Effector memory CD8-positive, alpha-beta T cell (primary cell): ENCODE measurements around the gene CDC37.
"Not testable (repeated sequence)": the region's sequence is repeated elsewhere in the genome, so short reads cannot be mapped to it uniquely, and the experiment has no call there.

Source experiments
- ATAC-seq: fragments of 150-1000 bp; cut with Tn5 transposase; replicated peaks from 2 replicates; pipeline ENCODE4 v1.10.0; 2021; ENCODE audit warnings: mild to moderate bottlenecking, moderate library complexity
- DNase-seq, 3 experiments: peaks; one replicate each; pipeline ENCODE4 v3.0.0; 2021
- H3K27ac Mint-ChIP-seq, 2 donors: one replicate each; pipeline ENCODE4 v1.8.0; 2022; ENCODE audit warnings: mild to moderate bottlenecking in 2 of 2, mixed read lengths in 2 of 2, moderate library complexity in 2 of 2
- H3K27me3 Mint-ChIP-seq, 2 donors: one replicate each; pipeline ENCODE4 v1.8.0; 2022; ENCODE audit warnings: mixed read lengths in 2 of 2
- H3K36me3 Mint-ChIP-seq: one replicate; pipeline ENCODE4 v1.8.0; 2022; ENCODE audit warnings: mild to moderate bottlenecking, moderate library complexity, mixed read lengths; ENCODE audit not compliant: insufficient read depth
- H3K4me1 Mint-ChIP-seq, 2 donors: one replicate each; pipeline ENCODE4 v1.8.0; 2022; ENCODE audit warnings: low read depth in 2 of 2, mixed read lengths in 2 of 2
- H3K4me3 Mint-ChIP-seq, 2 donors: one replicate each; pipeline ENCODE4 v1.8.0; 2022; ENCODE audit warnings: mild to moderate bottlenecking in 2 of 2, mixed read lengths in 2 of 2, moderate library complexity in 2 of 2
- H3K9me3 Mint-ChIP-seq, 2 donors: one replicate each; pipeline ENCODE4 v1.8.0; 2022; ENCODE audit warnings: mixed read lengths in 2 of 2

The CDC37 gene

GRCh38 chr19:10399340-10399739 is 4.0 kb downstream of the CDC37 start:
- Mint-ChIP-seq H3K36me3 (peaks cover 68% of the 10 kb centered on the region), H3K4me3 (peak overlapping the region in 1 of 2 donors; percentile 22)

GRCh38 chr19:10398819-10399218 is 4.5 kb downstream of the CDC37 start:
- Mint-ChIP-seq H3K9me3 (no peaks in the 10 kb centered on the region), H3K4me1 (peaks cover 31 to 43% of the 10 kb centered on the region in 2 donors), H3K27me3 (no peaks in the 10 kb centered on the region), H3K4me3 (no peak overlapping the region), H3K27ac (peak overlapping the region; percentile 33 to 41), H3K36me3 (peaks cover 68% of the 10 kb centered on the region)
- ATAC-seq: no peak
- no peak for DNase-seq

More at GRCh38 chr19:10399340-10399739, 4.0 kb downstream of the CDC37 start:
- Mint-ChIP-seq H3K27ac (peak overlapping the region in 1 of 2 donors; percentile 38), H3K4me1 (peaks cover 36 to 46% of the 10 kb centered on the region in 2 donors)
- not testable (repeated sequence) for H3K27me3 Mint-ChIP-seq, ATAC-seq, H3K9me3 Mint-ChIP-seq, DNase-seq

GRCh38 chr19:10395917-10396316 is 7.4 kb downstream of the CDC37 start:
- H3K27ac Mint-ChIP-seq: no peak overlapping the region
- H3K27me3 Mint-ChIP-seq: no peaks in the 10 kb centered on the region
- DNase-seq: no peak
- H3K4me1 Mint-ChIP-seq: peaks cover 8 to 20% of the 10 kb centered on the region in 2 donors
- H3K36me3 Mint-ChIP-seq: peaks cover 72% of the 10 kb centered on the region
- ATAC-seq: no peak
- no peak overlapping the region for H3K4me3 Mint-ChIP-seq
- no peaks in the 10 kb centered on the region for H3K9me3 Mint-ChIP-seq

GRCh38 chr19:10395436-10395835 is 7.9 kb downstream of the CDC37 start:
- peaks cover 12 to 24% of the 10 kb centered on the region in 2 donors for H3K4me1 Mint-ChIP-seq
- H3K36me3 Mint-ChIP-seq: peaks cover 76% of the 10 kb centered on the region
- H3K4me3 Mint-ChIP-seq: no peak overlapping the region
- H3K27me3 Mint-ChIP-seq: no peaks in the 10 kb centered on the region
- DNase-seq (no peak), ATAC-seq (no peak)
- H3K27ac Mint-ChIP-seq: no peak overlapping the region
- H3K9me3 Mint-ChIP-seq: no peaks in the 10 kb centered on the region

GRCh38 chr19:10395003-10395402 is 8.3 kb downstream of the CDC37 start:
- Mint-ChIP-seq H3K9me3 (no peaks in the 10 kb centered on the region), H3K36me3 (peaks cover 74% of the 10 kb centered on the region), H3K27me3 (no peaks in the 10 kb centered on the region), H3K4me1 (peaks cover 12 to 24% of the 10 kb centered on the region in 2 donors), H3K4me3 (no peak overlapping the region), H3K27ac (no peak overlapping the region)
- no peak for DNase-seq
- no peak for ATAC-seq

GRCh38 chr19:10393137-10393536 is 10.2 kb downstream of the CDC37 start:
- Mint-ChIP-seq H3K27ac (peak overlapping the region in 1 of 2 donors; percentile 38), H3K36me3 (peaks cover 80% of the 10 kb centered on the region), H3K9me3 (no peaks in the 10 kb centered on the region), H3K4me3 (no peak overlapping the region), H3K27me3 (no peaks in the 10 kb centered on the region), H3K4me1 (peaks cover 12 to 18% of the 10 kb centered on the region in 2 donors)
- ATAC-seq (no peak), DNase-seq (no peak)

GRCh38 chr19:10392120-10392519 is 11.2 kb downstream of the CDC37 start:
- peaks cover 87% of the 10 kb centered on the region for H3K36me3 Mint-ChIP-seq
- no peaks in the 10 kb centered on the region for H3K27me3 Mint-ChIP-seq
- H3K27ac Mint-ChIP-seq: no peak overlapping the region
- ATAC-seq (no peak), DNase-seq (no peak)
- no peak overlapping the region for H3K4me3 Mint-ChIP-seq
- no peaks in the 10 kb centered on the region for H3K9me3 Mint-ChIP-seq
- H3K4me1 Mint-ChIP-seq: peaks cover 5 to 14% of the 10 kb centered on the region in 2 donors

GRCh38 chr19:10390652-10391286 is 12.6 kb downstream of the CDC37 start:
- ATAC-seq: peak; percentile 50
- peak overlapping the region; percentile 51 to 60 for H3K27ac Mint-ChIP-seq
- H3K4me1 Mint-ChIP-seq: peaks cover 5 to 10% of the 10 kb centered on the region in 2 donors
- no peak overlapping the region for H3K4me3 Mint-ChIP-seq
- H3K9me3 Mint-ChIP-seq: no peaks in the 10 kb centered on the region
- no peaks in the 10 kb centered on the region for H3K27me3 Mint-ChIP-seq
- DNase-seq: peak; percentile 64 to 65 (median 65)
- H3K36me3 Mint-ChIP-seq: peaks cover 73% of the 10 kb centered on the region

GRCh38 chr19:10389863-10390262 is 13.5 kb downstream of the CDC37 start:
- ATAC-seq: no peak
- H3K36me3 Mint-ChIP-seq: peaks cover 66% of the 10 kb centered on the region
- H3K9me3 Mint-ChIP-seq: no peaks in the 10 kb centered on the region
- no peaks in the 10 kb centered on the region for H3K27me3 Mint-ChIP-seq
- peak overlapping the region; percentile 51 to 60 for H3K27ac Mint-ChIP-seq
- no peak overlapping the region for H3K4me3 Mint-ChIP-seq
- peaks cover 5 to 10% of the 10 kb centered on the region in 2 donors for H3K4me1 Mint-ChIP-seq
- no peak for DNase-seq

GRCh38 chr19:10388957-10389356 is 14.4 kb downstream of the CDC37 start:
- Mint-ChIP-seq H3K4me1 (peaks cover 5 to 10% of the 10 kb centered on the region in 2 donors), H3K27ac (peak overlapping the region in 1 of 2 donors; percentile 60), H3K9me3 (no peaks in the 10 kb centered on the region), H3K27me3 (no peaks in the 10 kb centered on the region), H3K36me3 (peaks cover 57% of the 10 kb centered on the region), H3K4me3 (no peak overlapping the region)
- DNase-seq: peak; percentile 77 to 83 (median 80)
- peak; percentile 61 for ATAC-seq

- DNase-seq (no peak), ATAC-seq (no peak)
- no peaks in the 10 kb centered on the region for H3K9me3 Mint-ChIP-seq
- peaks cover 11 to 13% of the 10 kb centered on the region in 2 donors for H3K4me1 Mint-ChIP-seq
- no peak overlapping the region for H3K27ac Mint-ChIP-seq
- H3K4me3 Mint-ChIP-seq: no peak overlapping the region
- no peaks in the 10 kb centered on the region for H3K27me3 Mint-ChIP-seq
- peaks cover 35% of the 10 kb centered on the region for H3K36me3 Mint-ChIP-seq
Observed at GRCh38 chr19:10384580-10384979, 18.8 kb downstream of the CDC37 start.

GRCh38 chr19:10383223-10383499 is 20.2 kb downstream of the CDC37 start:
- not testable (repeated sequence) for H3K4me3 Mint-ChIP-seq, ATAC-seq, H3K9me3 Mint-ChIP-seq, H3K27me3 Mint-ChIP-seq, DNase-seq, H3K27ac Mint-ChIP-seq
- Mint-ChIP-seq H3K36me3 (peaks cover 27% of the 10 kb centered on the region), H3K4me1 (peaks cover 13 to 16% of the 10 kb centered on the region in 2 donors)

- Mint-ChIP-seq H3K9me3 (no peaks in the 10 kb centered on the region), H3K4me3 (peak within 1 kb of the TSS; percentile 85 to 89), H3K27me3 (no peaks in the 10 kb centered on the region), H3K36me3 (peaks cover 35% of the 10 kb centered on the region), H3K27ac (peak within 1 kb of the TSS; percentile 92 to 96), H3K4me1 (peaks cover 16 to 17% of the 10 kb centered on the region in 2 donors)
- ATAC-seq (peak; percentile 92), DNase-seq (peak; percentile 96 to 97 (median 96))
Observed at GRCh38 chr19:10380313-10381102, 22.8 kb downstream of the CDC37 start, which contains the start of gene TYK2. Gene TYK2 (minus strand): TSS chr19:10380572. CDS start chr19:10378406, 2,166 bp downstream.

GRCh38 chr19:10379880-10380312 is 23.4 kb downstream of the CDC37 start:
- H3K27ac Mint-ChIP-seq: peak overlapping the region; percentile 92 to 96
- peak overlapping the region; percentile 85 to 89 for H3K4me3 Mint-ChIP-seq
- peaks cover 41% of the 10 kb centered on the region for H3K36me3 Mint-ChIP-seq
- no peak for ATAC-seq
- DNase-seq: no peak
- H3K27me3 Mint-ChIP-seq: no peaks in the 10 kb centered on the region
- peaks cover 17 to 18% of the 10 kb centered on the region in 2 donors for H3K4me1 Mint-ChIP-seq
- H3K9me3 Mint-ChIP-seq: no peaks in the 10 kb centered on the region
